GM18498 (cell line): ENCODE data around the gene C16orf46.
"Not testable (repeated sequence)": the region's sequence is repeated elsewhere in the genome, so short reads cannot be mapped to it uniquely, and the experiment has no call there.

Experiments used
- ATAC-seq: cut with Tn5 transposase; IDR thresholded peaks from one replicate; pipeline ENCODE4 v1.9.1; 2021; ENCODE audit warnings: mild to moderate bottlenecking, moderate library complexity; ENCODE audit not compliant: unreplicated experiment

Gene C16orf46

GRCh38 chr16:81077076-81077940 is at the start of gene C16orf46:
Gene C16orf46 (minus strand): TSS chr16:81077238. CDS start chr16:81063955, 13,283 bp downstream.
- peak; percentile 97 for ATAC-seq

- no peak for ATAC-seq
These were observed 46.2 kb upstream of the C16orf46 start for GRCh38 chr16:81123092-81123852.

GRCh38 chr16:81121474-81121990 is 44.5 kb upstream of the C16orf46 start:
- ATAC-seq: no peak

- no peak for ATAC-seq
These were observed 40.4 kb upstream of the C16orf46 start for GRCh38 chr16:81117436-81117835.

GRCh38 chr16:81116285-81116684 is 39.2 kb upstream of the C16orf46 start:
- no peak for ATAC-seq

- no peak for ATAC-seq
These were observed 35.4 kb upstream of the C16orf46 start for GRCh38 chr16:81112453-81112852.

GRCh38 chr16:81109274-81109673 is 32.2 kb upstream of the C16orf46 start:
- not testable (repeated sequence) for ATAC-seq

- no peak for ATAC-seq
These were observed 30.5 kb upstream of the C16orf46 start for GRCh38 chr16:81107511-81107910.

GRCh38 chr16:81106826-81107503 is 29.9 kb upstream of the C16orf46 start:
- ATAC-seq: no peak

- ATAC-seq: no peak
These were observed 28.9 kb upstream of the C16orf46 start for GRCh38 chr16:81105946-81106345.

- no peak for ATAC-seq
These were observed 24.7 kb upstream of the C16orf46 start for GRCh38 chr16:81101702-81102101.

GRCh38 chr16:81099958-81100357 is 22.9 kb upstream of the C16orf46 start:
- no peak for ATAC-seq

- no peak for ATAC-seq
These were observed 20.2 kb upstream of the C16orf46 start for GRCh38 chr16:81097230-81097629.

- no peak for ATAC-seq
These were observed 19.7 kb upstream of the C16orf46 start for GRCh38 chr16:81096715-81097208.

- ATAC-seq: peak; percentile 99
These were observed 19.1 kb upstream of the C16orf46 start, which contains the start of gene GCSH for GRCh38 chr16:81095953-81096714. Gene GCSH (minus strand): TSS chr16:81096395. CDS start chr16:81096278, 117 bp downstream.

GRCh38 chr16:81095653-81095952 is 18.6 kb upstream of the C16orf46 start:
- no peak for ATAC-seq

- ATAC-seq: no peak
These were observed 17.8 kb upstream of the C16orf46 start for GRCh38 chr16:81094771-81095251.

- no peak for ATAC-seq
These were observed 11.8 kb upstream of the C16orf46 start for GRCh38 chr16:81088836-81089235.

- no peak for ATAC-seq
These were observed 4.0 kb upstream of the C16orf46 start for GRCh38 chr16:81081014-81081413.

GRCh38 chr16:81080233-81080632 is 3.2 kb upstream of the C16orf46 start:
- ATAC-seq: no peak
